ENCODE results near the gene KLF15. TPM values are rescaled to one million over a fixed set of nuclear protein-coding genes. Genes with fewer than 3 reads are reported as not detected.

KLF15 gene
- total RNA-seq, 1 experiment from 2014 or later, result not detected

- TF ChIP-seq EZH2phosphoT487 (IDR thresholded peaks at IDR 0.05; ENCODE audit: borderline replicate concordance, low read length), result no peak
- TF ChIP-seq EZH2 (IDR thresholded peaks at IDR 0.05; ENCODE audit: low read length, unreplicated experiment), result no peak
- no peak for TF ChIP-seq CTCF (conservative IDR thresholded peaks at IDR 0.05; ENCODE audit: low read depth, low read length)
- H3K27ac ChIP-seq (ENCODE audit: low read length), result no peak overlapping the region
- no peaks in the 10 kb centered on the region for H3F3A ChIP-seq (ENCODE audit: low read length, unreplicated experiment)
- no peak overlapping the region for H3K9ac ChIP-seq (ENCODE audit: low read length)
- H3K9me3 ChIP-seq (ENCODE audit: low read length), result no peaks in the 10 kb centered on the region
- ATAC-seq (no peak), DNase-seq (no peak)
- H4K20me1 ChIP-seq (ENCODE audit: low read length), result no peaks in the 10 kb centered on the region
- H3K4me1 ChIP-seq (ENCODE audit: insufficient read depth, low read length), result 0 out of 2 replicates have a peak, but pooled peaks cover under 1% of the 10 kb centered on the region
- H3K79me2 ChIP-seq (ENCODE audit: low read length), result no peaks in the 10 kb centered on the region
- H3K9me2 ChIP-seq (replicated peaks; ENCODE audit: low read length), result no peaks in the 10 kb centered on the region
- H3K36me3 ChIP-seq (ENCODE audit: low read depth, low read length), result no peaks in the 10 kb centered on the region
- intact Hi-C loops (cut with micrococcal nuclease), result no loop called here
- H2AFZ ChIP-seq (ENCODE audit: low read length), result no peak overlapping the region
- H3K27me3 ChIP-seq (ENCODE audit: low read length), result no peaks in the 10 kb centered on the region
- no peak overlapping the region for H3K4me2 ChIP-seq (ENCODE audit: low read length)
- no TSS peak for BruUV-seq (replicated peaks)
- ChIA-PET POLR2A (ENCODE audit: unreplicated experiment) (no interaction called here), CTCF (no interaction called here)
- H3K4me3 ChIP-seq (ENCODE audit: low read length), result no peak overlapping the region
Observed at GRCh38 chr3:126310816-126311215, 46.4 kb downstream of the KLF15 start.

GRCh38 chr3:126309861-126310655 lies 47.1 kb downstream of the KLF15 start:
- Histone ChIP-seq H3F3A (ENCODE audit: low read length, unreplicated experiment) (no peaks in the 10 kb centered on the region), H2AFZ (ENCODE audit: low read length) (no peak overlapping the region), H3K4me2 (ENCODE audit: low read length) (no peak overlapping the region), H3K79me2 (ENCODE audit: low read length) (no peaks in the 10 kb centered on the region), H4K20me1 (ENCODE audit: low read length) (no peaks in the 10 kb centered on the region), H3K9ac (ENCODE audit: low read length) (no peak overlapping the region), H3K27ac (ENCODE audit: low read length) (no peak overlapping the region), H3K9me3 (ENCODE audit: low read length) (no peaks in the 10 kb centered on the region), H3K4me3 (ENCODE audit: low read length) (no peak overlapping the region), H3K27me3 (ENCODE audit: low read length) (no peaks in the 10 kb centered on the region), H3K9me2 (replicated peaks; ENCODE audit: low read length) (no peaks in the 10 kb centered on the region), H3K36me3 (ENCODE audit: low read depth, low read length) (no peaks in the 10 kb centered on the region), H3K4me1 (ENCODE audit: insufficient read depth, low read length) (peaks cover 8% of the 10 kb centered on the region)
- ChIA-PET CTCF (no interaction called here), POLR2A (ENCODE audit: unreplicated experiment) (no interaction called here)
- TF ChIP-seq EZH2phosphoT487 (IDR thresholded peaks at IDR 0.05; ENCODE audit: borderline replicate concordance, low read length), result no peak
- intact Hi-C loops (cut with micrococcal nuclease), result no loop called here
- DNase-seq (no peak), ATAC-seq (no peak)
- BruUV-seq (replicated peaks), result no TSS peak

GRCh38 chr3:126309165-126309564 lies 48.0 kb downstream of the KLF15 start:
- ATAC-seq (no peak), DNase-seq (no peak)
- intact Hi-C loops (cut with micrococcal nuclease), result no loop called here
- Histone ChIP-seq H3K4me2 (ENCODE audit: low read length) (no peak overlapping the region), H3K9me2 (replicated peaks; ENCODE audit: low read length) (no peaks in the 10 kb centered on the region), H3K27ac (ENCODE audit: low read length) (no peak overlapping the region), H3K4me3 (ENCODE audit: low read length) (no peak overlapping the region), H3K79me2 (ENCODE audit: low read length) (no peaks in the 10 kb centered on the region), H3K9me3 (ENCODE audit: low read length) (no peaks in the 10 kb centered on the region), H2AFZ (ENCODE audit: low read length) (no peak overlapping the region), H4K20me1 (ENCODE audit: low read length) (no peaks in the 10 kb centered on the region), H3K4me1 (ENCODE audit: insufficient read depth, low read length) (peaks cover 14% of the 10 kb centered on the region), H3K9ac (ENCODE audit: low read length) (no peak overlapping the region), H3K36me3 (ENCODE audit: low read depth, low read length) (no peaks in the 10 kb centered on the region), H3F3A (ENCODE audit: low read length, unreplicated experiment) (no peaks in the 10 kb centered on the region), H3K27me3 (ENCODE audit: low read length) (no peaks in the 10 kb centered on the region)
- POLR2A ChIA-PET (ENCODE audit: unreplicated experiment), result no interaction called here
- BruUV-seq (replicated peaks), result no TSS peak
- CTCF ChIA-PET, result no interaction called here
- TF ChIP-seq EZH2 (IDR thresholded peaks at IDR 0.05; ENCODE audit: low read length, unreplicated experiment) (no peak), CTCF (conservative IDR thresholded peaks at IDR 0.05; ENCODE audit: low read depth, low read length) (no peak), EZH2phosphoT487 (IDR thresholded peaks at IDR 0.05; ENCODE audit: borderline replicate concordance, low read length) (no peak)

Measured in PC-3 (cell line).